CD4-positive, alpha-beta T cell treated with Interferon gamma for 1 hour (primary cell): Measurements from ENCODE around the gene DDX24.

ENCODE experiments used
- DNase-seq: peaks from one replicate; pipeline ENCODE4 v3.0.0-alpha.2; 2020

The DDX24 gene

DNA sequence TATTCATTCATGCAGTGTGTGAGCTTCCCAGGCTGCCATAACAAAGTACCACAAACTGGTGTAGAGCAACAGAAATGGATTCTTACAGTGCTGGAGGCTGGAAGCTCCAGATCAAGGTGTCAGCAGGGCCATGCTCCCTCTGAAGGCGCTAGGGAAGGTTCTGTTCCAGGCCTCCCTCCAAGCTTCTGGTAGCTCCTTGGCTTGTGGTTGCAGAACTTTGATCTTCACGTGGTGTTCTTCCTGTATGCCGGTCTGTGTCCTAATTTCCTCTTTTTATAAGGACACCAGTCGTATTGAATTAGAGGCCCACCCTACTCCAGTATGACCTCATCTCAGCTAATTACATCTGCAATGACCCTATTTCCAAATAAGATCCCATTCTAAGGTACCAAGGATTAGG lies 51.7 kb downstream of the DDX24 start:
- no peak for DNase-seq

- no peak for DNase-seq
Measured at GRCh38 chr14:94028450-94028826, 52.6 kb downstream of the DDX24 start.

DNA sequence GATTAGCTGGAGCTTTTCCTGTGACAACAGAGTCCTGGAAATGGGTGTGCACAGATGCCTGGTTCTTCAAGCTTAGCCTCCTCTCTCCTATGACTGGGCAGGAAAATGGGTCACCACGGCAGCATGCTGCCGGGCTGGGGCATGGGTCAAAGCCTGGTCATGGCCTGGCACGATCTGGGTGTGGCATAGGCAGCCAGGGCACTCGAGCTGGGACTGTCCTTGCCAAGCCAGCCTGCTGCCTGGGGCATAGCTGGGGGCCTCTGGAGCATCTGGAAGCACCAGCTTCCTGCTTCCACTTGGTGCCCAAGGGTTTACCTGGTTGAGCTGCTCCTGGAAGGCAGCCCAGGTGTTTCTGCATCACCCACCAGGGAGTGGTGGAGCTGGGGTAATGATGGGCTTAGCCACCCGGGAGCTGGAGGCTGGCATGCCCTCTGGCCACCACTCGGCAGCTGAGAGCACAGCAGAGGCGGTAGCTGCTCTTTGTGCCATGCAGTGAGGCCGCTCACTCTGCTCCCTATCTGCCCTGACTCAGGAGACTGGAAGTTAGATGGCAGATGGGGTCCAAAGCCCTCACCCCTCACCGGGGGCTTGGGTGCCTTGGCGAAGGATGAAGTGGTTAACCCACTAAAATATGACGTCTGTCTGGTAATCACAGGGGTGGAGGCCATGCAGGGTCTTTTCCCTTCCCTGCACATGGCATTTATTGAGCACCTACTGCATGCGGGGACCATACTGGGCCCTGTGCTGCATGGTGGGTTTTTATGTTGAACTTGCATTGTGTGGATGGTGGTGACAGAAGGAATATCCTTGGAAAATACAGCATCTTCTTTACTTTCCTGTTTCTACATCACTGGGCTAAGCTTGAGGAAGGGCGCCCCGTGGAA lies 53.2 kb downstream of the DDX24 start:
- no peak for DNase-seq

GRCh38 chr14:94026889-94027469 lies 54.0 kb downstream of the DDX24 start:
- no peak for DNase-seq

DNA sequence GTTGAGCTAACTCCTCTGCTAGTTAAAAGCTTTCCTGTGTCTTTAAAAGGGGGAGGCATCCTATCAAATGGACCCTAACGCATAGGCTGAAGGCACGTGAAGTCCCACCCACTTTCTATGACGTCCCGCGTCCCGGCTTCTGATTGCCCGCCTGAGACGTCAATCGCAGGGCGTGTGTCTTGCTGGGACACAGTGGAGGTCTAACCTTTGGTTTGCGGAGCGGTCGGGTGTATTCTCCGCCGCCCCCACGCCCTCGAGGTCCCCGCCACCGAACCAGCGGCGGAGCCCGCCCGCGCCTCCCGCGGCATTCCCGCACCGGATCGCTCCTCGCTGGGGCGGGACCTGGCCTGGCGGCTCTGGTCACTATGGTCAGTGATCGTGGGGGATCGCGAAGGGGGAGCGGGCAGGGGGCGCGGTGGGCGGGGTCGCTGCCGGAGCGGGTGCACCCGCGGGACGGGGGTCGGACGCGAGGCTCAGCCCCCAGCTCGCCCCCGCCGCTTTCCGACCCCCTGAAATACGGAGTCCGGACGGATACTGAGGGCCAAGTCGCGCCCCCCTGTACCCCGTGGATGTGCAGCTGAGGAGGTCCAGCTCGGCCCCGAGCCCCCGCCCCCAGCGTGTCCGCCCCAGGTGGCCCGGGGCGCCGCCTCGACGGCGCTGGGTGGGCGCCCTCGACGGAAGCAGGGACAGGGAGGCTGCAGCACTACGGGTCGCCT lies 54.7 kb downstream of the DDX24 start, which contains the start of gene OTUB2:
Gene OTUB2 (plus strand): TSS at position 168 of the 716 bp plus-strand sequence. CDS start 198 bp downstream, at position 366.
- peak; percentile 98 for DNase-seq

DNA sequence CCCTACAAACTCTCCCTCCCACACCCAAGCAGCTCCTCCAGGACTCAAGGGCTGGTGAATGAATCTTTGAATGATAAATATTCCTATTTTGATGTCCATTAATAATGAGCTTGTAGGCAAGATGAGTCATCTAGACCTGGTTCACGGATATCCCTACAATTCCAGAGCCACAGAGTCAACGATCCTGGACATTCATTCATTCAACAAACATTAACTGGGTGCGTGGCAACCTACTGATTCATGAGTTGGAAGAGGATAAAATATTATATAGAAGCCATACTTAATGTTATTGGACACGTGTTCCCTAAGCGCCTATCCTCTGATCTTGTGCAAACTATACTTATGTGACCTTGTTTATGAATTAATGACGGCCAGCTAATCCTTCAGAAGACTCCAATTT lies 55.3 kb downstream of the DDX24 start:
- DNase-seq: no peak

- DNase-seq: no peak
Measured at GRCh38 chr14:94024549-94024948, 56.5 kb downstream of the DDX24 start.

- DNase-seq: no peak
Measured at GRCh38 chr14:94022532-94023411, 58.2 kb downstream of the DDX24 start.

DNA sequence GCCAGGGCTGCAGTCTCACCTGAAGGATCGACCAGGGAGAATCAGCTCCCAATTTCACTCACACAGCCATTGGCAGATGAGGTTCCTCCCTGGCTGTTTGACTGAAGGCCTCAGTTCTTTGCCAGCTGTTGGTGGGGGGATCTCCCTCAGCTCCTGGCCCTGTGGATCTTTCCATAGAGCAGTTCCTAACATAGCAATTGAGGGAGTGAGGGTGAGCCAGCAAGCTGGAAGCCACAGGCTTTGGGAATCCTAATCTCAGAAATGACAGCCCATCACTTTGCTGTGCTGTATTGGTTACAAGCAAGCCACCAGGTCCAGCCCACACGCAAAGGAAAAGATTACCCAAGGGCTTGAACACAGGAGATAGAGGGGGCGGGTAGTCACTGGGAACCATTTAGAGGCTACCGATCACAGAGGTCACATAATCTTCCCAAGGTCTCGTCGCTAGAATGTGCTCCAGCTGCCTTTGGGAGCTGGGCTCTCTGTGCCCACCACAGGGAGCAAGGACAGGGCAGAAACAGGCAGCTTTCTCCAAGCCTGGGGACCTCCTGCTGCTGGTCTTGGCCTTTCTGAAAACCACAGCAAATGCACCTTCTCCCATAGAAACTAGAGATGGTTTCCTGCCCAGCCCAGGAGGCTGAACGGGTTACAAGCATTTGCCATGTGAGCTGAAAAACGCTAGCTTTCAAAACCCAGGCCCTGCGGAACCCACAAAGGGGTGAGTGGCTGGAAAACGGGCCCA lies 59.4 kb downstream of the DDX24 start:
- DNase-seq: no peak

GRCh38 chr14:94021001-94021400 lies 60.0 kb downstream of the DDX24 start:
- no peak for DNase-seq

GRCh38 chr14:94020267-94020666 lies 60.7 kb downstream of the DDX24 start:
- DNase-seq: no peak

DNA sequence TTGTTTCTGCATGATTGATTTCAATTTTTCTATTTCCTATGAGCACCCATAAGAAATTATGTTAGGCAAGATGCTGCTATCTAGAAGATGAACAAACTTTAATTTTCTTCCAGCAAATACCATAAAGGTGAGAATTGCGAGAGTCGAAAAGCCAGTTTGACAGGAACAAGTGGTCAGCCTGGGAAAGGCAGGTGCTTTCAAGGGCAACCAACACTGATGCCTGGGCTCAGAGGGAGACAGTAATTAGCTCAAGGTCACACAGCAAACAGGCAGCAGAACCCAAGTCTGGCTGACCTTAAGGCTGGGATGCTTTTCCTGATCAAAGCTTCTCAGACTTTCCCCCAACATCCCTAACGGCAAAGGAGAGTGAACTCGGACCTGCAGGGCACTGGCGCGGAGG lies 61.7 kb downstream of the DDX24 start:
- DNase-seq: no peak

DNA sequence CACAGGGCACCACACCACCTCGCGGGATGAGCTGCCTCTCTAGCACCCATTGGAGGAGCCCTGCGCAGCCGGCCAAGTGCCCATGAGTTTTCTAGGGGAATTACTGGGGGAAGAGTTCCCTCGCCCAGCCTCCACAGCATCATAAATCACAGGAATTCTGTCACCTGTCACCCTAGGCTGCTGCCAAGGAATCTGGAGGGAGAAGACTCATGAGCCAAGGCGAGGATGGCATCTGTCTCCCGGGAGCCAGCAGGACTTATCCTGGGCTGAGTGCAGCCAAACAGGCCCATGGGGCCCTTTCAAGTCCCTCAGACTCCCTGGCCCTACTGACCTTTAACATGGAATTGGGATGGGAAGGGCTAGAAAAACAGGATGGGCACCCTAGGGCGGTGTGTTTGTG lies 62.7 kb downstream of the DDX24 start:
- DNase-seq: no peak

DNA sequence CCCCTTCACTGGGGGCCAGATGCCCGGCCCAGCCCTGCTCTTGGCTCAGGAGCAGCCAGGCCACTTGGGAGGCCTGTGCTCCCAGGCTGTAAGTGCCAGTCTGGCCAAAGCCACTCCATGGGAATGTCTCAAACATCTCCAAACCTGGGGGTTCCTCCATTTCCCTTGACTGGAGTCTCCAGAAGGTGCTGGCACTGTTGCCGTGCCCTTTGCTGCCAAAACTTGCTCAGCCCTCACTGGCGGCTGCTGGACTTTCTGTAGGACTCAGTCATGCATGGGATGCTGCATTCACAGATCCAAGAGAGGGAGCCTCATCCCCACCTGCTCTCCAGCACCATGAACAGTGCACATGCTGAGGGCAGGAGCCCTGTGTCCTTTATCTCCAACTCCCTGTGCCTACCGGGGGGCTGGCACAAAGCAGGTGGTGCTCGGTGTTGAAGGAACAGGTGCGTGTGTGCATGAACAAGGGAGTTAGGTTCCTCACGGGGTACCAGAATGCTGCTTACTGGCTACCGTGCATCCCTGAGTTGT lies 64.5 kb downstream of the DDX24 start:
- DNase-seq: no peak

GRCh38 chr14:94015223-94015622 lies 65.8 kb downstream of the DDX24 start:
- DNase-seq: no peak

DNA sequence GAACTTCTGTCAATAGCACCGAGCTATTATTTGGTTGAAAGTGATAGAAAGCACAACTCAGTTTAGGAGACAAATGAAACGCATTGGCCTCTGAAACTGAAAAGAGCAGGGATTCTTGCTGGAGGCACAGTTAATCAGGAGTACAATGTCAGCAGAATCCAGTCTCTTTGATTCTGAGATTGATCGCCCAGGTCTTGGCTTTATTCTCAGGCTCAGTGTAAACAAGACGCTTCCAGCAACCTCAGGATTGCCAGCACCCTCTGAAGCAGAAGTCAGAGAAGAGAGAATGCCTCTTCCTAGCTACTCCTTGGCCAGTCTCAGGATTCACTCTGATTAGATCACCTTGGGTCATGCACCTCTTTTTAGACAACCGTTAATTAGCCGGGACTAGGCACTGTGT lies 66.6 kb downstream of the DDX24 start:
- no peak for DNase-seq

DNA sequence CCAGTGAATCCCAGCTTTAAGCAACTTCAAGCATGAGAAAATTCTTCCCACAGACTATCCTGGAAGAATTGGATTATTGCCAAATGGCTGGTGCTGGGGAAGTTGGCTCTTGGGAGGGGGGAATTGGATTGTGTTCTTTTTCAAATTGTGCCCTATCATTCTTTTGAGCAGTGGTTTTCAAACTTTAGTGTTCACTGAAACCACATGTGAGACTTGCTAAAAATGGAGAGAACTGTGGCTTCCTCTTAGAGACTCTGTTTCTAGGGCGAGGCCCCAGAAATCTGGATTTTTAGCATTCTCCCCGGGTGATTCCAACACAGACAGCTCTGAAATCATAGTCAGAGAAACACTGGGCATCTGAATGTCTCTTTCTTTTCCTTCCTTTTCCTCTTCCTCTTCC lies 69.2 kb downstream of the DDX24 start:
- DNase-seq: no peak

- DNase-seq: no peak
Measured at GRCh38 chr14:94010625-94011024, 70.4 kb downstream of the DDX24 start.

GRCh38 chr14:94009767-94010166 lies 71.2 kb downstream of the DDX24 start:
- no peak for DNase-seq

- no peak for DNase-seq
Measured at GRCh38 chr14:94008234-94008633, 72.8 kb downstream of the DDX24 start.

GRCh38 chr14:94005324-94006073 lies 75.5 kb downstream of the DDX24 start:
- no peak for DNase-seq
